Ishikawa (cell line): Measurements from ENCODE around the gene SRL.

ENCODE experiments used
- CEBPB ChIP-seq: IDR thresholded peaks from 2 replicates; pipeline ENCODE4 v1.6.1; 2012
- CREB1 ChIP-seq: IDR thresholded peaks from 2 replicates; pipeline ENCODE4 v1.6.1; 2012; ENCODE audit warnings: low read depth
- EGR1 ChIP-seq: IDR thresholded peaks from 2 replicates; pipeline ENCODE4 v1.6.1; 2012
- EP300 ChIP-seq: IDR thresholded peaks from 2 replicates; pipeline ENCODE4 v1.6.1; 2012; ENCODE audit warnings: borderline replicate concordance
- FOXM1 ChIP-seq: IDR thresholded peaks from 2 replicates; pipeline ENCODE4 v1.6.1; 2012; ENCODE audit warnings: low read depth, borderline replicate concordance
- NFIC ChIP-seq: IDR thresholded peaks from 2 replicates; pipeline ENCODE4 v1.6.1; 2012
- RAD21 ChIP-seq: IDR thresholded peaks from 2 replicates; pipeline ENCODE4 v1.6.1; 2012; ENCODE audit warnings: low read depth
- REST ChIP-seq: IDR thresholded peaks from 2 replicates; pipeline ENCODE4 v1.6.1; 2012; ENCODE audit warnings: low read depth, mild to moderate bottlenecking
- TAF1 ChIP-seq: IDR thresholded peaks from 2 replicates; pipeline ENCODE4 v1.6.1; 2012; ENCODE audit warnings: low read depth, mild to moderate bottlenecking
- TCF12 ChIP-seq: IDR thresholded peaks from 2 replicates; pipeline ENCODE4 v1.6.1; 2012; ENCODE audit warnings: low read depth
- TEAD4 ChIP-seq: IDR thresholded peaks from 2 replicates; pipeline ENCODE4 v1.6.1; 2012
- USF1 ChIP-seq: IDR thresholded peaks from 2 replicates; pipeline ENCODE4 v1.6.1; 2012
- YY1 ChIP-seq: IDR thresholded peaks from 2 replicates; pipeline ENCODE4 v1.6.1; 2012; ENCODE audit warnings: low read depth
- ZBTB7A ChIP-seq: IDR thresholded peaks from 2 replicates; pipeline ENCODE4 v1.6.1; 2012; ENCODE audit warnings: low read depth
- TF ChIP-seq, protein P1 (sequence below): IDR thresholded peaks from 2 replicates; pipeline ENCODE4 v1.6.1; 2012

SRL gene

DNA sequence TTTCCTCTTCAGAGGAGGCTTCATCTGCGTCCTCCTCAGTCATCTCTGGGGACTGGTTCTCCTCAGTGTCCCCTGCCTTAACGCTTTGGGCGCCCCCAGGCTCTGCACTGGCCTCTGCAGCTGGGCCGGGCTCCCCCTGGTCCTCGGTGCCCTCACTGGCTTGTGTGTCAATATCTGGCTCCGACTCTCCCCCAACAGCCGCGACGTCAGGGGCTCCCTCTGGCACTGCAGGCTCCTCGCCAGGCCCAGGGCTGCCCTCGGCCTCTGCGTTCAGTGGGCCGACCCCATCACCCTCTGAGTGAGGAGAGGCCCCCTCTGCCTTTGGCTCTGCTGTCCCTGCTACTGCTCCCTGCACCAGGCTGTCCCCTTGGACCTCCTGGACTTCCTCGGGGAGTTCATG is 34.7 kb downstream of the SRL start:
- TF ChIP-seq, protein P1, sequence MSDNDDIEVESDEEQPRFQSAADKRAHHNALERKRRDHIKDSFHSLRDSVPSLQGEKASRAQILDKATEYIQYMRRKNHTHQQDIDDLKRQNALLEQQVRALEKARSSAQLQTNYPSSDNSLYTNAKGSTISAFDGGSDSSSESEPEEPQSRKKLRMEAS: no peak
- TF ChIP-seq TEAD4: no peak
- no peak for TF ChIP-seq YY1
- TF ChIP-seq FOXM1: no peak
- TF ChIP-seq EP300: no peak
- no peak for TF ChIP-seq USF1
- TF ChIP-seq TCF12: no peak
- TF ChIP-seq EGR1: no peak
- TF ChIP-seq CREB1: no peak
- no peak for TF ChIP-seq REST
- TF ChIP-seq ZBTB7A: no peak
- TF ChIP-seq RAD21: no peak
- TF ChIP-seq NFIC: no peak
- TF ChIP-seq TAF1: no peak
- TF ChIP-seq CEBPB: no peak

GRCh38 chr16:4206680-4207079 is 35.2 kb downstream of the SRL start:
- TF ChIP-seq YY1 (no peak), TCF12 (no peak), TAF1 (no peak), RAD21 (no peak), CEBPB (no peak), REST (no peak), EP300 (no peak)

DNA sequence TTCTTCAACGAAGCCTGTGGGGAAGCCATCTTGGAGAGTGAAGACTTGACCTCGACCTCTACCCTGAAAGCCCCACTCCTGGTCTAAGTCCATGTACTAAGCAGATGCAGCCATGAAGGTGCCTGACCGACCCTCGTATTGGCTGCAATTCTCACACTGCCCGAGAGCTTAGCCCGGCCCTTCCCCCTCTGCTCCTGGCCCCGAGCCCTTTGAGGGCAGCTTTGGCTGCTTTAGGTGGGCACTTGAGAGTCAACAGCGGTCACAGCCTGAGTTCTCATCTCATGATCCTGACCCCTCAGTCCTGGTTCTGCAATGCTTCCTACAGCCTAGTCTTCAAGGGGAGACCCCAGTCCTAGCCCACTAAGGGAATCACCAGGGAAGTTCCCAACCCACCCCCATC is 35.9 kb downstream of the SRL start:
- no peak for TF ChIP-seq USF1
- TF ChIP-seq TAF1: no peak
- TF ChIP-seq RAD21: no peak
- no peak for TF ChIP-seq TCF12
- no peak for TF ChIP-seq CREB1
- no peak for TF ChIP-seq ZBTB7A
- TF ChIP-seq NFIC: no peak
- TF ChIP-seq FOXM1: no peak
- TF ChIP-seq, protein P1: no peak
- TF ChIP-seq TEAD4: no peak
- TF ChIP-seq YY1: no peak
- TF ChIP-seq REST: no peak
- TF ChIP-seq EGR1: no peak
- TF ChIP-seq EP300: no peak

DNA sequence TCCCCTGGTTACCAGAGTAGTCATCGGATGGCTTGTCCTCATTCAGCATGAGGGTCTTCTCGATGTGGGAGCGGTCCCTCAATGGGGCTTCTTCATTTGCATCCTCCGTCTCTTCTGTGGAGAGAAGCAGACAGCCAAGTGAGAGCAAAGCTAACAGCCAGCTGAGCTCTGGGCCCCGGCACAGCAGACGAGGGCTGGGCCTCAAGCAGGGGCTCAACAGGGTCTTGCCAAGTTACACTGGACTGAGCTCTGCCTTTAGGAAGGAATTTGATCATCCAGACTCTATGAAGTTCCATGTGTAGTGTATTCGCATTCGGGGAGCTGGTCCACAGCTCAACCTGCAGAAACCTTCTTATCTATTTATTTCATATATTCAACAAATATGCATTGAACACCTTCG is 37.4 kb downstream of the SRL start:
- TF ChIP-seq ZBTB7A (no peak), CREB1 (no peak), TAF1 (no peak), USF1 (no peak), FOXM1 (no peak), TCF12 (no peak)
- TF ChIP-seq, protein P1: no peak

- TF ChIP-seq CEBPB: no peak
- TF ChIP-seq REST: no peak
- no peak for TF ChIP-seq TEAD4
- no peak for TF ChIP-seq FOXM1
- no peak for TF ChIP-seq EGR1
- no peak for TF ChIP-seq EP300
- TF ChIP-seq YY1: no peak
- TF ChIP-seq TCF12: no peak
- no peak for TF ChIP-seq USF1
- TF ChIP-seq RAD21: no peak
- no peak for TF ChIP-seq CREB1
- TF ChIP-seq, protein P1: no peak
- no peak for TF ChIP-seq ZBTB7A
- TF ChIP-seq NFIC: no peak
- TF ChIP-seq TAF1: no peak
Measured at GRCh38 chr16:4203748-4204147, 38.1 kb downstream of the SRL start.
